Glutamatergic neuron (in vitro differentiated cells): Measurements from ENCODE around the gene ZNF804B. TPM values are rescaled to one million over a fixed set of nuclear protein-coding genes. Genes with fewer than 3 reads are reported as not detected.

Experiments
- DNase-seq: peaks from one replicate; pipeline ENCODE4 v3.0.0; 2022
- H3K27ac Mint-ChIP-seq: one replicate; pipeline ENCODE4 v1.8.0; 2020; ENCODE audit warnings: mild to moderate bottlenecking, mixed read lengths, inconsistent platforms; ENCODE audit not compliant: unreplicated experiment
- H3K27me3 Mint-ChIP-seq: one replicate; pipeline ENCODE4 v1.8.0; 2020; ENCODE audit warnings: mild to moderate bottlenecking, moderate library complexity, mixed read lengths, inconsistent platforms; ENCODE audit not compliant: unreplicated experiment
- H3K36me3 Mint-ChIP-seq: one replicate; pipeline ENCODE4 v1.8.0; 2020; ENCODE audit warnings: mild to moderate bottlenecking, mixed read lengths, inconsistent platforms; ENCODE audit not compliant: unreplicated experiment
- H3K4me1 Mint-ChIP-seq: one replicate; pipeline ENCODE4 v1.8.0; 2020; ENCODE audit warnings: mild to moderate bottlenecking, low read depth, mixed read lengths, inconsistent platforms; ENCODE audit not compliant: unreplicated experiment
- H3K4me3 Mint-ChIP-seq: one replicate; pipeline ENCODE4 v1.8.0; 2020; ENCODE audit warnings: mild to moderate bottlenecking, mixed read lengths, inconsistent platforms; ENCODE audit not compliant: unreplicated experiment
- H3K9me3 Mint-ChIP-seq: one replicate; pipeline ENCODE4 v1.8.0; 2020; ENCODE audit warnings: mild to moderate bottlenecking, moderate library complexity, mixed read lengths, inconsistent platforms; ENCODE audit not compliant: unreplicated experiment
- CTCF ChIP-seq: fragments of 200-600 bp; sonication (generic); IDR thresholded peaks from one replicate; pipeline ENCODE4 v1.5.0; 2021; ENCODE audit not compliant: partially characterized antibody, unreplicated experiment
- total RNA-seq: library from RNA; stranded (reverse); fragmentation: NEBNext Ultra II Directional; extraction: Animal tissue kit (Norgen Biotek cat#: 25700); gene quantifications from one replicate; pipeline ENCODE4 v1.2.1, GENCODE V29; 2021; ENCODE audit not compliant: unreplicated experiment

The ZNF804B gene
- total RNA-seq, 1 donor from 2014 or later, result 0.10 TPM

- H3K4me3 Mint-ChIP-seq, result no peak overlapping the region
- no peaks in the 10 kb centered on the region for H3K36me3 Mint-ChIP-seq
- no peaks in the 10 kb centered on the region for H3K9me3 Mint-ChIP-seq
- TF ChIP-seq CTCF, result no peak
- no peak for DNase-seq
- H3K27me3 Mint-ChIP-seq, result no peaks in the 10 kb centered on the region
- H3K27ac Mint-ChIP-seq, result no peak overlapping the region
- no peaks in the 10 kb centered on the region for H3K4me1 Mint-ChIP-seq
Observed at GRCh38 chr7:88885131-88885530, 125.6 kb downstream of the ZNF804B start.

GRCh38 chr7:88888684-88889083 is 129.2 kb downstream of the ZNF804B start:
- no peak overlapping the region for H3K27ac Mint-ChIP-seq
- H3K36me3 Mint-ChIP-seq, result no peaks in the 10 kb centered on the region
- no peak for DNase-seq
- TF ChIP-seq CTCF, result no peak
- H3K4me3 Mint-ChIP-seq, result no peak overlapping the region
- no peaks in the 10 kb centered on the region for H3K9me3 Mint-ChIP-seq
- H3K27me3 Mint-ChIP-seq, result no peaks in the 10 kb centered on the region
- no peaks in the 10 kb centered on the region for H3K4me1 Mint-ChIP-seq

GRCh38 chr7:88910516-88910915 is 151.0 kb downstream of the ZNF804B start:
- Mint-ChIP-seq H3K4me1 (no peaks in the 10 kb centered on the region), H3K9me3 (no peaks in the 10 kb centered on the region), H3K27ac (no peak overlapping the region), H3K27me3 (no peaks in the 10 kb centered on the region), H3K4me3 (no peak overlapping the region), H3K36me3 (no peaks in the 10 kb centered on the region)
- DNase-seq, result no peak
- TF ChIP-seq CTCF, result no peak

- Mint-ChIP-seq H3K36me3 (no peaks in the 10 kb centered on the region), H3K27ac (no peak overlapping the region), H3K9me3 (no peaks in the 10 kb centered on the region), H3K27me3 (no peaks in the 10 kb centered on the region), H3K4me1 (no peaks in the 10 kb centered on the region), H3K4me3 (no peak overlapping the region)
- no peak for DNase-seq
- no peak for TF ChIP-seq CTCF
Observed at GRCh38 chr7:88912852-88913251, 153.4 kb downstream of the ZNF804B start.

- Mint-ChIP-seq H3K4me3 (no peak overlapping the region), H3K36me3 (no peaks in the 10 kb centered on the region), H3K9me3 (no peaks in the 10 kb centered on the region), H3K4me1 (no peaks in the 10 kb centered on the region), H3K27ac (no peak overlapping the region), H3K27me3 (no peaks in the 10 kb centered on the region)
- TF ChIP-seq CTCF, result no peak
- DNase-seq, result no peak
Observed at GRCh38 chr7:88915615-88916014, 156.1 kb downstream of the ZNF804B start.
